WI38 (cell line): ENCODE results near the gene AQP12B.
"Not testable (repeated sequence)": the region's sequence is repeated elsewhere in the genome, so short reads cannot be mapped to it uniquely, and the experiment has no call there.

Experiments
- H3K4me3 ChIP-seq: 2 replicates; pipeline ENCODE4 v1.5.1; 2011; ENCODE audit warnings: low read depth, mild to moderate bottlenecking, control low read depth, low read length
- CTCF ChIP-seq: IDR thresholded peaks from 2 replicates; pipeline ENCODE4 v1.5.1; 2012; ENCODE audit warnings: low read depth, mild to moderate bottlenecking, control low read depth, low read length

Gene AQP12B

GRCh38 chr2:240691075-240691427 lies 8.4 kb upstream of the AQP12B start:
- H3K4me3 ChIP-seq = not testable (repeated sequence)

GRCh38 chr2:240690421-240691074 lies 7.9 kb upstream of the AQP12B start:
- H3K4me3 ChIP-seq = not testable (repeated sequence)

GRCh38 chr2:240689975-240690374 lies 7.3 kb upstream of the AQP12B start:
- H3K4me3 ChIP-seq = no peak overlapping the region
- TF ChIP-seq CTCF = no peak

- H3K4me3 ChIP-seq = no peak overlapping the region
- TF ChIP-seq CTCF = no peak
Measured at GRCh38 chr2:240688553-240688919, 5.9 kb upstream of the AQP12B start.

GRCh38 chr2:240687741-240688552 lies 5.3 kb upstream of the AQP12B start:
- no peak overlapping the region for H3K4me3 ChIP-seq
- no peak for TF ChIP-seq CTCF

- no peak for TF ChIP-seq CTCF
- H3K4me3 ChIP-seq = no peak overlapping the region
Measured at GRCh38 chr2:240687045-240687740, 4.5 kb upstream of the AQP12B start.

GRCh38 chr2:240686460-240686859 lies 3.8 kb upstream of the AQP12B start:
- no peak overlapping the region for H3K4me3 ChIP-seq
- TF ChIP-seq CTCF = no peak

GRCh38 chr2:240685771-240686371 lies 3.2 kb upstream of the AQP12B start:
- H3K4me3 ChIP-seq = no peak overlapping the region
- TF ChIP-seq CTCF = no peak

- H3K4me3 ChIP-seq = not testable (repeated sequence)
Measured at GRCh38 chr2:240683980-240684728, 1.5 kb upstream of the AQP12B start.

GRCh38 chr2:240683329-240683979 lies 769 bp upstream of the AQP12B start:
- not testable (repeated sequence) for H3K4me3 ChIP-seq

GRCh38 chr2:240680185-240680584 lies 2.5 kb downstream of the AQP12B start:
- H3K4me3 ChIP-seq = not testable (repeated sequence)
